ENCODE data around the gene ZNF664.
A peak's percentile ranks its signal among the peaks of the same experiment; 100 is the strongest.

- TF ChIP-seq CTCF (IDR thresholded peaks at IDR 0.05) (peak; percentile 25 to 85 (median 61)), POLR2A (IDR thresholded peaks at IDR 0.05) (no peak), EP300 (IDR thresholded peaks at IDR 0.05) (peak in 1 of 2 donors; percentile 51)
Measured at GRCh38 chr12:124053851-124054250, 80.8 kb downstream of the ZNF664 start.

Measured in tibial nerve (tissue), 4 donors.